ENCODE measurements around the gene HDGFL3. TPM values are rescaled to one million over a fixed set of nuclear protein-coding genes. Genes with fewer than 3 reads are reported as not detected.

Gene HDGFL3
- total RNA-seq, 1 donor from 2014 or later = 92.2 TPM

DNA sequence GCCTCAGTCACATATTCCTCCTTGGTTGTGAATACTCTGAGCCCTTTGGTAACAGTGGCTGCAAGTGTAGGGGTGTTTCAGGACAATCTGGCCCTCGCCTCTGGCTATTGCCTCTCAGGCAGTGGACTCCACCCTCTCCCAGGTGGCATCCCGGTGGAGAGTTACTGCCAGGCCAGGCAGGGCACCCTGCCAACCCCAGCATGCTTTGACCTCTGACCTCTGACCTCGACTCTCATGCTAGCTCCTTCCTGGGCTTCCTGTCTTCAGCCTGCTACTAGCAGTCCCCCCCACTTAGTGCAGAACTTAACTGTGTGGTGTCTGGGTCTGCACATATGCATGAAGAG is 94.7 kb downstream of the HDGFL3 start:
- H3K27ac Mint-ChIP-seq = no peak overlapping the region
- no peak overlapping the region for H3K4me3 Mint-ChIP-seq
- DNase-seq (ENCODE audit: low spot score in 2 of 2, unreplicated experiment in 2 of 2) = no peak
- peaks cover 37% of the 10 kb centered on the region for H3K27me3 Mint-ChIP-seq (ENCODE audit: low read depth)
- TF ChIP-seq, protein P1, sequence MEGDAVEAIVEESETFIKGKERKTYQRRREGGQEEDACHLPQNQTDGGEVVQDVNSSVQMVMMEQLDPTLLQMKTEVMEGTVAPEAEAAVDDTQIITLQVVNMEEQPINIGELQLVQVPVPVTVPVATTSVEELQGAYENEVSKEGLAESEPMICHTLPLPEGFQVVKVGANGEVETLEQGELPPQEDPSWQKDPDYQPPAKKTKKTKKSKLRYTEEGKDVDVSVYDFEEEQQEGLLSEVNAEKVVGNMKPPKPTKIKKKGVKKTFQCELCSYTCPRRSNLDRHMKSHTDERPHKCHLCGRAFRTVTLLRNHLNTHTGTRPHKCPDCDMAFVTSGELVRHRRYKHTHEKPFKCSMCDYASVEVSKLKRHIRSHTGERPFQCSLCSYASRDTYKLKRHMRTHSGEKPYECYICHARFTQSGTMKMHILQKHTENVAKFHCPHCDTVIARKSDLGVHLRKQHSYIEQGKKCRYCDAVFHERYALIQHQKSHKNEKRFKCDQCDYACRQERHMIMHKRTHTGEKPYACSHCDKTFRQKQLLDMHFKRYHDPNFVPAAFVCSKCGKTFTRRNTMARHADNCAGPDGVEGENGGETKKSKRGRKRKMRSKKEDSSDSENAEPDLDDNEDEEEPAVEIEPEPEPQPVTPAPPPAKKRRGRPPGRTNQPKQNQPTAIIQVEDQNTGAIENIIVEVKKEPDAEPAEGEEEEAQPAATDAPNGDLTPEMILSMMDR (IDR thresholded peaks at IDR 0.05; ENCODE audit: unreplicated experiment) = no peak
- H3K36me3 Mint-ChIP-seq = peaks cover 4% of the 10 kb centered on the region
- peaks cover 3% of the 10 kb centered on the region for H3K4me1 Mint-ChIP-seq
- H3K9me3 Mint-ChIP-seq = peaks cover 5% of the 10 kb centered on the region

DNA sequence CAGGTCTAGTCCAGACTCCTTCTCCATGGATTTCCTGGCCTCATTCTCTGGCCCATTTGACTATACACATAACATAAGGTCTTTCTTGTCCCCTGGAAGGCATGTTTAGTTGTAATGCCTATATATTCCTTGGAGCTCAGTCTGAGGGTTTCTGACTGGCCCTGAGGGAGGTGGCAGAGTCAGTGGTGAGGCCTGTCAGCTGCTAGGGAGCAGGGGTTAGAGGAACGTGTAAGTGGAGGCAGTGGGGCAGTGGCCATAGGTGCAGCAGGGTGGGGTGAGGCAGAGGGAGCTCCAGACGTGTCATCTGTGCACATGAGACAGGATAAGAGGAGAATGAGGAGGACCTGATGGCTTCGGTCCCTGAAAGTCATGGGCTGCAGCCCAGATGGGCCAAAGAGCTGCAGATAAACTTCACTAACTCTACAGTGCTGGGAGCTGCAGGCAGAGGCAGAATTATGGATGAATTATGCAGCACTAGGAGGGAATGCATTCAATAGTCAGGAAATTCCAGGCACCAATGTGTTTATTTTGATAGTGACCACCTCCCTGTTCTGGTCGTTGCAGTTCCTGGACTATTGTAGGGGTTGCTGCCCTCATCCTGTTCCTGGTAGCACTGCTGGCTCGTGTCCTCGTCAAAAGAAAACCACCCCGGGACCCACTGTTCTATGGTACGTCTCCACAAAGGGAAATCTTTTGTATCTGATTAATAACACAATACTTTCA is 95.2 kb downstream of the HDGFL3 start:
- peaks cover 5% of the 10 kb centered on the region for H3K9me3 Mint-ChIP-seq
- no peak overlapping the region for H3K4me3 Mint-ChIP-seq
- peaks cover 3% of the 10 kb centered on the region for H3K4me1 Mint-ChIP-seq
- H3K27ac Mint-ChIP-seq = no peak overlapping the region
- DNase-seq (ENCODE audit: low spot score in 2 of 2, unreplicated experiment in 2 of 2) = no peak
- peaks cover 4% of the 10 kb centered on the region for H3K36me3 Mint-ChIP-seq
- H3K27me3 Mint-ChIP-seq (ENCODE audit: low read depth) = peaks cover 38% of the 10 kb centered on the region
- TF ChIP-seq, protein P1 (IDR thresholded peaks at IDR 0.05; ENCODE audit: unreplicated experiment) = no peak

DNA sequence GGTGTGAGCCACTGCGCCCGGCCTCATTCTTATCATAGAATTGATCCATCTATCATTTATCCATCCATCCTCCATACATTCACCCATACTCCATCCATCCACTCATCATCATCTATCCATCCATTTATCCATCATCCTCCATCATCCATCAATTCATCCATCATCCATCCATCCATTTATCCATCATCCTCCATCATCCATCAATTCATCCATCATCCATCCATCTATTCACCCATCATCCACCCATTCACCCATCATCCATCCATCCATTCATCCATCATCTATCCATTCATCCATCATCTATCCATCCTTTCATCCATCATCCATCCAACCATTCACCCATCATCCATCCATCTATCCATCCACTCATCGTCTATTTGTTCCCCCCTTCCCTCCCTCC is 96.5 kb downstream of the HDGFL3 start:
- H3K27ac Mint-ChIP-seq = no peak overlapping the region
- TF ChIP-seq, protein P1 (IDR thresholded peaks at IDR 0.05; ENCODE audit: unreplicated experiment) = no peak
- DNase-seq (ENCODE audit: low spot score in 2 of 2, unreplicated experiment in 2 of 2) = no peak
- H3K36me3 Mint-ChIP-seq = peaks cover 4% of the 10 kb centered on the region
- H3K4me3 Mint-ChIP-seq = no peak overlapping the region
- peaks cover 5% of the 10 kb centered on the region for H3K9me3 Mint-ChIP-seq
- H3K4me1 Mint-ChIP-seq = peaks cover 8% of the 10 kb centered on the region
- H3K27me3 Mint-ChIP-seq (ENCODE audit: low read depth) = peaks cover 46% of the 10 kb centered on the region

DNA sequence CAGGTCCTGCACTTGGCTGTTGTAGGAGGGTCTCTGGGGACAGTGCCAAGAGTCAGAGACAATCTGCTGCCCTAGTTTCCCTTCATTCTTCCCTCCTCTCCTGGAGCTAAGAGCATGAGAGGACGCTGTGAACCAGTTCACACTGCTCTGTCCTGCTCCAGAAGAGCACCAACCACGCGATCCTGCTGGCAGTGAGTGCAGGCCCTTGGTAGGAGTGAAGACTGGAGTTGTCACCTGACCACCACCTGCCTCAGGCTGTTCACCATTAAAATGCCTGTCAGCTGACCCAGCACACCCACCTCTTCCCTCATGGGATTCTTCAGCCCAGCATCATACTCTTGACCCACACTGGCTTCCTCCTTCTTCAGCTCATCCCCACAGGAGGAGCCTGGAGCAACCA is 97.2 kb downstream of the HDGFL3 start:
- DNase-seq (ENCODE audit: low spot score in 2 of 2, unreplicated experiment in 2 of 2) = no peak
- H3K9me3 Mint-ChIP-seq = peaks cover 5% of the 10 kb centered on the region
- TF ChIP-seq, protein P1 (IDR thresholded peaks at IDR 0.05; ENCODE audit: unreplicated experiment) = no peak
- H3K27me3 Mint-ChIP-seq (ENCODE audit: low read depth) = peaks cover 52% of the 10 kb centered on the region
- peaks cover 4% of the 10 kb centered on the region for H3K36me3 Mint-ChIP-seq
- H3K4me3 Mint-ChIP-seq = no peak overlapping the region
- H3K27ac Mint-ChIP-seq = no peak overlapping the region
- H3K4me1 Mint-ChIP-seq = peaks cover 8% of the 10 kb centered on the region

DNA sequence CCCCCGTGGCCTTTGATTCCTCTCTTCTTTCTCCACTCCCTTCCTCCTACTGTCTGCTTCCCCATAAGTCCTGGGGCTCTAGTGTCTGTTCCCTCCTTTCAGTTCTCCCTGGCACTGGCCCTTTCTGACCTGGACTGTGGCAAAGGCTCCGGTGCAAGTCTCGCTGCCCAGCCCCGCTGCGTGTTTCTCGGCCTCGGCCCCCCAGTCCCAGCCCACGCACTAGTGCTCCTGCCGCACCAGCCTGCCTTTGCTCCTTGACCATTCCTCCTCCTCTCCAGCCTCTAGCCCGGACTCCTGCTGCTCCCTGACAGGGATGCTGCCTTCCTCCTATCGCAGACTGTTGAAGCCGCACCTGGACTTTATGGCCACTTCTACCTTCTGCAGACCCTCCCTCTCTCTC is 98.1 kb downstream of the HDGFL3 start:
- Mint-ChIP-seq H3K27me3 (ENCODE audit: low read depth) (peaks cover 57% of the 10 kb centered on the region), H3K36me3 (peaks cover 4% of the 10 kb centered on the region), H3K9me3 (peaks cover 5% of the 10 kb centered on the region), H3K4me1 (peaks cover 8% of the 10 kb centered on the region), H3K27ac (no peak overlapping the region), H3K4me3 (no peak overlapping the region)
- TF ChIP-seq, protein P1 (IDR thresholded peaks at IDR 0.05; ENCODE audit: unreplicated experiment) = no peak
- DNase-seq (ENCODE audit: low spot score in 2 of 2, unreplicated experiment in 2 of 2) = no peak

Measured in mesothelial cell of epicardium (in vitro differentiated cells).